ENCODE data around the gene ACLY. TPM values are rescaled to one million over a fixed set of nuclear protein-coding genes. Genes with fewer than 3 reads are reported as not detected.
"Not testable (repeated sequence)": the region's sequence is repeated elsewhere in the genome, so short reads cannot be mapped to it uniquely, and the experiment has no call there.

Gene ACLY
- total RNA-seq, 2 experiments from 2014 or later: 177 to 185 TPM

GRCh38 chr17:41840781-41841180, 78.0 kb downstream of the ACLY start:
- H3K27ac Mint-ChIP-seq; H3K36me3 Mint-ChIP-seq (ENCODE audit: low read depth); DNase-seq; H3K9me3 Mint-ChIP-seq (ENCODE audit: insufficient read depth); H3K4me1 Mint-ChIP-seq (ENCODE audit: low read depth); POLR2A ChIA-PET; H3K27me3 Mint-ChIP-seq (ENCODE audit: low read depth); ATAC-seq; CTCF ChIA-PET; H3K4me3 Mint-ChIP-seq: not testable (repeated sequence)

DNA sequence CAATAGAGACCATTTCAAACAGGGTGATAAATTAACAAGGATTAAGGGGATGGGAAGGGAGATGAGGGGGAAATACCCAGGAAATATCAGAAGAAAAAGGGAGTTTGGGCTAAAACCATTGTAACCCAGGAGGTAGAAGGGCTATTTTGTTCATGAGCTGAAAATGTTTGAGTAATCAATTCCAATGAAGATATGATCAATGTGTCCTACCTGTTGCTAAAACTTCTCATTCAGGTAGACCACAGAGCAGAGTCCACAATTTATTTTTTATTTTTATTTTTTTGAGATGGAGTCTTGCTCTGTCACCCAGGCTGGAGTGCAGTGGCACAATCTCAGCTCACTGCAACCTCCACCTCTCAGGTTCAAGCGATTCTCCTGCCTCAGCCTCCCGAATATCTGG, 79.3 kb downstream of the ACLY start:
- H3K36me3 Mint-ChIP-seq (ENCODE audit: low read depth); H3K27ac Mint-ChIP-seq; H3K4me3 Mint-ChIP-seq; H3K27me3 Mint-ChIP-seq (ENCODE audit: low read depth); CTCF ChIA-PET; H3K9me3 Mint-ChIP-seq (ENCODE audit: insufficient read depth); ATAC-seq; DNase-seq: not testable (repeated sequence)
- H3K4me1 Mint-ChIP-seq (ENCODE audit: low read depth): peaks cover 14% of the 10 kb centered on the region
- POLR2A ChIA-PET: interaction anchor here (0.6 kb wide), 1 partner anchor 91 kb away, joined by 4 read pairs; no protein-coding TSS in a partner anchor

DNA sequence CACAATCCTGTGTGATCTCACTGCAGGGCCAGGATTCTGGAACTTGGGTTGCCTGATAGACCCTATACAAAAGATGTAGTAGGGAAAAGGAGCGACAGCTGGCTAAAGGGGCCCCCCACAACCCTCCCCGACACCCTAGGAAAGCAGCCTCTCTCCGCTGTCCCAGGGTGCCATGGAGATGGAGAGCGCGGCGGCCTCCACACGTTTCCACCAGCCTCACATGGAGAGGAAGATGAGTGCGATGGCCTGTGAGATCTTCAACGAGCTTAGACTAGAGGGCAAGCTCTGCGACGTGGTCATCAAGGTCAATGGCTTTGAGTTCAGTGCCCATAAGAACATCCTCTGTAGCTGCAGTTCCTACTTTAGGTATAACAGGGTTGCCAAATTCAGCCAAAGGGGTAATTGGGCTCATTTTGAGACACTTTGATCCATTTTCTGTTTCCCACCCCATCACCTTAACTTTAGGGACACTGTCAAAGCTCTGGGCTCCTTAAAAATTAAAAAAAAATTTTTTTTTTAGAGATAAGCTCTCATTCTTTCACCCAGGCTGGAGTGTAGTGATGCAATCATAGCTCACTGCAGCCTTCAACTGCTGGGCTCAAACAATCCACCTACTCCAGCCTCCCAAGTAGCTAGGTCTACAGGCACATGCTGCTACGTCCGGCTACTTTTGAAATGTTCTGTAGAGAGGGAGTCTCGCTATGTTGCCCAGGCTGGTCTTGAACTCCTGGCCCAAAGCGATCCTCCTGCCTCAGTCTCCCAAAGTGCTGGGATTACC, 80.8 kb downstream of the ACLY start, which contains the start of gene KLHL10:
TSS of gene KLHL10 (plus strand) at position 65 of the 778 bp plus-strand sequence. CDS start at position 173, 108 bp downstream.
- Mint-ChIP-seq H3K27me3 (ENCODE audit: low read depth) (no peaks in the 10 kb centered on the region), H3K4me1 (ENCODE audit: low read depth) (peaks cover 14% of the 10 kb centered on the region), H3K36me3 (ENCODE audit: low read depth) (no peaks in the 10 kb centered on the region), H3K9me3 (ENCODE audit: insufficient read depth) (no peaks in the 10 kb centered on the region), H3K4me3 (peak within 1 kb of the TSS; percentile 75), H3K27ac (no peak within 1 kb of the TSS)
- DNase-seq (no peak), ATAC-seq (no peak)
- ChIA-PET CTCF (interaction anchor here (1.2 to 1.7 kb wide), 2 partner anchors 27 to 100 kb away, joined by 4 to 7 read pairs; partner anchors contain the start of gene P3H4), POLR2A (interaction anchor here (1.0 kb wide), 1 partner anchor 28 kb away, joined by 3 read pairs; the partner anchor contains the start of gene KLHL11)

- CTCF ChIA-PET: no interaction called here
- Mint-ChIP-seq H3K4me3 (peak overlapping the region; percentile 75), H3K27me3 (ENCODE audit: low read depth) (no peaks in the 10 kb centered on the region), H3K36me3 (ENCODE audit: low read depth) (peaks cover 1% of the 10 kb centered on the region), H3K9me3 (ENCODE audit: insufficient read depth) (no peaks in the 10 kb centered on the region), H3K27ac (peak overlapping the region; percentile 34), H3K4me1 (ENCODE audit: low read depth) (peaks cover 14% of the 10 kb centered on the region)
- POLR2A ChIA-PET: no interaction called here
- DNase-seq: no peak
- ATAC-seq: no peak
Observed at GRCh38 chr17:41836550-41837196, 82.1 kb downstream of the ACLY start.

DNA sequence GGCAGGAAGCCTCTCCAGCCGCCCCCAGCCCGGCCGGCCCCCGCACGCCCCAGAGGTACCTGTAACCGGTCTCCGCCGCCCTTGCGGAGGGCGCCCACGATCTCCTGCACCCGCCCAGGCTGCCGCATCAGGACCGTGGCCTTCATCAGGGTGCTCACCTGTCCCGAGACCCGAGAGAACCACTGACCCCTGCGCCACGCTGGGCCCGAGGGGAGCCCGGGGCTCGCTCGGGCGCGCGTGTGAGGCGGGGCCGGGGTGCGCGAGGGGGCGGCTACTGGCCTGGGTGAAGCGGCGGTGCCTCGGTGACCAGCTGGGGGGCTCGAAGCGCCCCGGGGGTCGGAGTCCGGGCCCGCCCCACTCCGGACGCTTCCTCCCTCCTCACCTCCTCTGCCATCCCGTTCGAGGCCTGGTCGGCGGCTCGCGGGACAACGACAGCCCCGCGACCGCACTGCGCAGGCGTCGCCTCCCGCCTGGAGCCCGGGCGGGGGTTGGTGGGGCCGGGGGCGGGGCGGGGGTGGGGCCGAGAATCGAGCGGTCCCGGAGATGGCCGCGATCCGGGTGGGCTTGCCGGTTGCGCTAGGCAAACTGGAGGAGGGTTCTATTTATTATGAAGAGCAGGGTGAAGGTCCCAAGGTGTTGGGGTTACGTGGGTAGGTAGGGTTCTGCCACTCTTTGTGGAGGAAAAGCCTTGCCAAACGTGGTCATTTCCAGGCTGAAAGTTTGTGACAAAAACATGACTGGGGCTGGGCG, 82.8 kb downstream of the ACLY start, which contains the start of gene NT5C3B:
TSS of gene NT5C3B (minus strand) at position 433 of the 750 bp plus-strand sequence. CDS start at position 394, 39 bp downstream.
- Mint-ChIP-seq H3K27ac (peak within 1 kb of the TSS; percentile 34), H3K9me3 (ENCODE audit: insufficient read depth) (no peaks in the 10 kb centered on the region), H3K4me1 (ENCODE audit: low read depth) (peaks cover 14% of the 10 kb centered on the region), H3K4me3 (peak within 1 kb of the TSS; percentile 75), H3K36me3 (ENCODE audit: low read depth) (peaks cover 5% of the 10 kb centered on the region), H3K27me3 (ENCODE audit: low read depth) (no peaks in the 10 kb centered on the region)
- ChIA-PET CTCF (interaction anchor here (1.3 to 1.4 kb wide), 2 partner anchors 24 to 144 kb away, joined by 3 to 7 read pairs; partner anchors contain the start of gene P3H4), POLR2A (no interaction called here)
- ATAC-seq (peak; percentile 86), DNase-seq (peak; percentile 51)

- ChIA-PET POLR2A (interaction anchor here (0.6 kb wide), 1 partner anchor 145 kb away, joined by 3 read pairs; no protein-coding TSS in a partner anchor), CTCF (interaction anchor here (1.0 to 1.4 kb wide), 4 partner anchors 24 to 172 kb away, joined by 3 to 7 read pairs (median 4); partner anchors contain the start of gene P3H4)
- Mint-ChIP-seq H3K4me3 (peak overlapping the region; percentile 75), H3K9me3 (ENCODE audit: insufficient read depth) (no peaks in the 10 kb centered on the region), H3K27ac (peak overlapping the region; percentile 31), H3K36me3 (ENCODE audit: low read depth) (peaks cover 5% of the 10 kb centered on the region), H3K4me1 (ENCODE audit: low read depth) (peaks cover 14% of the 10 kb centered on the region), H3K27me3 (ENCODE audit: low read depth) (no peaks in the 10 kb centered on the region)
- ATAC-seq: no peak
- no peak for DNase-seq
Observed at GRCh38 chr17:41835214-41835799, 83.4 kb downstream of the ACLY start.

DNA sequence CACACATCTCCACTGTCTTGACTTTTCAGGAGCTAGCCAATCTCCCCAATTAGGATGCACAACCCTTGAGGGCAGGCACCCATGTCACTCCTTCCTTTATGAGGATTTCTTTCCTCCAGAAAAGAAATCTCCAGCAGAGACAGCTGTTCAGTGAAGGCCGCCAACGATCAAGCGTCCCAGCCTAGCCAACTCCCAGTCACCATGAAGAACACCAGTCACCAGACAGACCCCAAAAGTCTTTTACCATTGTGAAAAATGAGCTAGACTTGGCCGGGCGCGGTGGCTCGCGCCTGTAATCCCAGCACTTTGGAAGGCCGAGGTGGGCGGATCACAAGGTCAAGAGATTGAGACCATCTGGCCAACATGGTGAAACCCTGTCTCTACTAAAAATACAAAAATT, 88.8 kb downstream of the ACLY start:
- H3K27ac Mint-ChIP-seq; H3K9me3 Mint-ChIP-seq (ENCODE audit: insufficient read depth); DNase-seq; ATAC-seq; POLR2A ChIA-PET; H3K4me3 Mint-ChIP-seq; H3K4me1 Mint-ChIP-seq (ENCODE audit: low read depth); H3K27me3 Mint-ChIP-seq (ENCODE audit: low read depth); H3K36me3 Mint-ChIP-seq (ENCODE audit: low read depth): not testable (repeated sequence)
- CTCF ChIA-PET: interaction anchor here (1.0 kb wide), 1 partner anchor 99 kb away, joined by 3 read pairs; no protein-coding TSS in a partner anchor

GRCh38 chr17:41825175-41825845, 93.4 kb downstream of the ACLY start:
- Mint-ChIP-seq H3K36me3 (ENCODE audit: low read depth) (peaks cover 2% of the 10 kb centered on the region), H3K27me3 (ENCODE audit: low read depth) (no peaks in the 10 kb centered on the region), H3K9me3 (ENCODE audit: insufficient read depth) (no peaks in the 10 kb centered on the region), H3K4me3 (no peak overlapping the region), H3K4me1 (ENCODE audit: low read depth) (no peaks in the 10 kb centered on the region), H3K27ac (no peak overlapping the region)
- ATAC-seq (no peak), DNase-seq (no peak)
- ChIA-PET POLR2A (no interaction called here), CTCF (no interaction called here)

GRCh38 chr17:41824086-41824485, 94.7 kb downstream of the ACLY start:
- peaks cover 2% of the 10 kb centered on the region for H3K36me3 Mint-ChIP-seq (ENCODE audit: low read depth)
- CTCF ChIA-PET: interaction anchor here (0.9 kb wide), 1 partner anchor 37 kb away, joined by 3 read pairs; the partner anchor contains the start of gene JUP

DNA sequence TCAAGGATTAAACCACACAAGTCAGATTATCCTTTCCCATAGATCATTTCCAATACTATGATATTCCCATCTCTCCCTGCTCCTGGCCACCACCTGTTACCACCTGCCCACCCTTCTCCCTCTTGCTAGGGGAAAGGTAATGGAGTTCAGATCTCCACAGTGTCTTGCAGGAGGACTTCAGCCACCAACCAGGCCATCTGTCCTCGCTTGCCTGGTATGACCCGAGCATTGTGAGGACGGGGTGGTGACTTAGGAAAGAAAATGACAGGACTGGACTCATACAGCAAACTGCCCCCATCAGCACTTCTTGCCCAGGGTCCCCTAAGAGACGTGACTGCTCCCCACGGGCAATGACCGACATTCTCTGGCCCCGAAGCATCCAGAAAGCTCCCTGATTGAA, 95.2 kb downstream of the ACLY start:
- CTCF ChIA-PET: interaction anchor here (0.9 kb wide), 1 partner anchor 37 kb away, joined by 3 read pairs; the partner anchor contains the start of gene JUP
- ATAC-seq: no peak
- H3K9me3 Mint-ChIP-seq (ENCODE audit: insufficient read depth): no peaks in the 10 kb centered on the region

More at GRCh38 chr17:41824086-41824485, 94.7 kb downstream of the ACLY start:
- no peaks in the 10 kb centered on the region for H3K9me3 Mint-ChIP-seq (ENCODE audit: insufficient read depth)
- no peaks in the 10 kb centered on the region for H3K4me1 Mint-ChIP-seq (ENCODE audit: low read depth)
- no peak for ATAC-seq
- POLR2A ChIA-PET: no interaction called here
- H3K27ac Mint-ChIP-seq: no peak overlapping the region
- no peak overlapping the region for H3K4me3 Mint-ChIP-seq
- no peak for DNase-seq
- H3K27me3 Mint-ChIP-seq (ENCODE audit: low read depth): no peaks in the 10 kb centered on the region

DNA sequence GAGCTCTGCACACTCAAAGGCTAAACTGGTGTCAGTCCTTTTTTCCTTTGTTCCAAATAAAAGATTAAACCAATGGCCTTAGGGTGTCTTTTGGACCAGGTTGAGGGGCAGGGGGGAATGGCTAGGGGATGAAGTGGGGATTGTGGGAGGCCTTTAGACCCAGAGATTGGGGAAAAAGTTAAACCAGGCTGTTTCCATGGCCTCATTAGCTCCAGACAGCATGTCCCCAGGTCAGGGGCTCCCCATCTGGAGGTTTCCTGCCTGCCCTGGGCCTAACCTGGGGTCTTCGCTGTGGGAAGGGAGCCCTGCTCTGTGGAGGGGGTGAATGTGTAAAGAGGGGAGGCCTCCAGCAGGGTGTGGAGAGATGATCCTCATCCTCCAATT, 95.6 kb downstream of the ACLY start:
- H3K9me3 Mint-ChIP-seq (ENCODE audit: insufficient read depth): no peaks in the 10 kb centered on the region
- DNase-seq (no peak), ATAC-seq (no peak)
- H3K4me3 Mint-ChIP-seq: no peak overlapping the region
- no peak overlapping the region for H3K27ac Mint-ChIP-seq
- no peaks in the 10 kb centered on the region for H3K27me3 Mint-ChIP-seq (ENCODE audit: low read depth)
- peaks cover 2% of the 10 kb centered on the region for H3K36me3 Mint-ChIP-seq (ENCODE audit: low read depth)
- CTCF ChIA-PET: no interaction called here
- POLR2A ChIA-PET: no interaction called here
- H3K4me1 Mint-ChIP-seq (ENCODE audit: low read depth): no peaks in the 10 kb centered on the region

More for the DNA sequence above, 95.2 kb downstream of the ACLY start:
- no peak overlapping the region for H3K27ac Mint-ChIP-seq
- no peaks in the 10 kb centered on the region for H3K27me3 Mint-ChIP-seq (ENCODE audit: low read depth)
- no peak for DNase-seq
- POLR2A ChIA-PET: no interaction called here
- H3K4me3 Mint-ChIP-seq: no peak overlapping the region
- H3K4me1 Mint-ChIP-seq (ENCODE audit: low read depth): no peaks in the 10 kb centered on the region
- peaks cover 2% of the 10 kb centered on the region for H3K36me3 Mint-ChIP-seq (ENCODE audit: low read depth)
